ENCODE measurements around the gene CHSY3. TPM values are rescaled to one million over a fixed set of nuclear protein-coding genes. Genes with fewer than 3 reads are reported as not detected.

The CHSY3 gene
- total and polyA plus RNA-seq, 2 donors: 0.59 to 1.0 TPM

DNA sequence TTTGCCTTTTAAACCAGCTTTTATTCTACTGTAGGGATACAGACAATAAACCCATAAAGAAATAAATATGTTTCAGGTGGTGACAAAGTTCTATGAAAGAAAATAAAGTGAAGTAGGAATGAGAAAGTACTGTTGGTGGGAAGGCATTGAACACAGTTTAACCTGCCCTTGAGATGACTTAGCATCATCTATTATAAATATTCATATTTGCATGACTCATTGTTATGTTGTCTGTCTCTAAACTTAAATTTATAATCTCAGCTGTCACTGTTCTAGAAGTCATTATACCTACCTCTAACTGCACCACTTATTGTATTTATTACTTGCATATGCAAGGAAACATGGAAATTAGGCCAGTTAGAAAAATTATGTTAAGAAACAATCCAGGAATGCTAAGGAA, 202.2 kb downstream of the CHSY3 start:
- H3K4me1 ChIP-seq (ENCODE audit: control insufficient read depth in 2 of 2, insufficient read depth in 2 of 2, low read length in 2 of 2): no peaks in the 10 kb centered on the region
- no peak for DNase-seq (ENCODE audit: low read depth in 6 of 9, low spot score in 9 of 9)
- H3K36me3 ChIP-seq (ENCODE audit: control insufficient read depth in 2 of 2, insufficient read depth in 2 of 2, low read length in 1 of 2): no peaks in the 10 kb centered on the region
- no peaks in the 10 kb centered on the region for H3K27me3 ChIP-seq (ENCODE audit: control insufficient read depth in 2 of 2, insufficient read depth in 1 of 2, low read length in 1 of 2)
- H3K4me3 ChIP-seq (ENCODE audit: low read length in 2 of 2): no peak overlapping the region
- no peak overlapping the region for H3K27ac ChIP-seq (ENCODE audit: low read depth in 1 of 2, low read length in 1 of 2)
- H3K9me3 ChIP-seq (ENCODE audit: control insufficient read depth in 2 of 2, insufficient read depth in 1 of 2, low read length in 1 of 2): no peaks in the 10 kb centered on the region

DNA sequence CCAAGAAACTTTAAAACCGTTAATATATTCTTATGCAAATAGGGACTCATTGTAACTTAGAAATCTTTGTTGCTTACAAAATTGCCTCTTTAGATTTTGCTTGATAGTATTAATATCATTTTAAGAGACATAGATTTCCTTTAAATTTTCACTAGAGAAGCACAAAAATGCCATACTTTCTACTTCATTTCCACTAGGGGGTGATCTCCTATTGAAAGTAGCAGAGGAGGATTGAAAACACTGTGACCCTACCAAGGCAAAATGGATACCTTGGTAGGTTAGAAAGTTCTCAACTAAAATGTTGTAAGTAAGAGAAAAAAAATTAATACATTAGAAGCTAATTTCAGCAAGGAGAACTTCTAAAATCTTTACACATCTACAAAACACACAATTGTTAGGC, 204.9 kb downstream of the CHSY3 start:
- Histone ChIP-seq H3K27ac (ENCODE audit: low read depth in 1 of 2, low read length in 1 of 2) (no peak overlapping the region), H3K36me3 (ENCODE audit: control insufficient read depth in 2 of 2, insufficient read depth in 2 of 2, low read length in 1 of 2) (no peaks in the 10 kb centered on the region), H3K4me1 (ENCODE audit: control insufficient read depth in 2 of 2, insufficient read depth in 2 of 2, low read length in 2 of 2) (no peaks in the 10 kb centered on the region), H3K4me3 (ENCODE audit: low read length in 2 of 2) (no peak overlapping the region), H3K9me3 (ENCODE audit: control insufficient read depth in 2 of 2, insufficient read depth in 1 of 2, low read length in 1 of 2) (no peaks in the 10 kb centered on the region), H3K27me3 (ENCODE audit: control insufficient read depth in 2 of 2, insufficient read depth in 1 of 2, low read length in 1 of 2) (no peaks in the 10 kb centered on the region)
- DNase-seq (ENCODE audit: low read depth in 6 of 9, low spot score in 9 of 9): peak in 2 of 9 donors; percentile 1 to 32
- 34% methylated on average over 1 of the region's 1 CpG for WGBS

DNA sequence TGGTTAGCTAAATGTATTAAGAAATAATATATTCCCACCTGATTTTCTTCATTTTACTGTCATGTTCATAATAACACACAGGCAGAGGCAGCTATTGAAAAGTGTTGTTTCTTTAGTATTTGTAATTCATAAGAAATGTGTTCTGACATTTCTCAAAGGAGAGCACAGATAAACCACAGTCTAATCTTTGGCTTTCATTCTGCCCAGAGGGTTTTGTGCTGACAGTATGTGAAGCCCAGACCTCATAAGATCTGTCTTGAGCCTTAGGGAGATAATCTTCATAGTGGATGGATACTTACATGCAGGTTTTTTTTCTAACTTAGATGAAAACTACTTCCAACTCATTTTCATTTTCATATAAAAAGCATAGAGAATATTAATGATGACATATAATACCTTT, 206.1 kb downstream of the CHSY3 start:
- H3K9me3 ChIP-seq (ENCODE audit: control insufficient read depth in 2 of 2, insufficient read depth in 1 of 2, low read length in 1 of 2): no peaks in the 10 kb centered on the region
- no peak for DNase-seq (ENCODE audit: low read depth in 6 of 9, low spot score in 9 of 9)
- H3K4me3 ChIP-seq (ENCODE audit: low read length in 2 of 2): no peak overlapping the region
- H3K27ac ChIP-seq (ENCODE audit: low read depth in 1 of 2, low read length in 1 of 2): no peak overlapping the region
- H3K36me3 ChIP-seq (ENCODE audit: control insufficient read depth in 2 of 2, insufficient read depth in 2 of 2, low read length in 1 of 2): no peaks in the 10 kb centered on the region
- no peaks in the 10 kb centered on the region for H3K4me1 ChIP-seq (ENCODE audit: control insufficient read depth in 2 of 2, insufficient read depth in 2 of 2, low read length in 2 of 2)
- H3K27me3 ChIP-seq (ENCODE audit: control insufficient read depth in 2 of 2, insufficient read depth in 1 of 2, low read length in 1 of 2): no peaks in the 10 kb centered on the region

DNA sequence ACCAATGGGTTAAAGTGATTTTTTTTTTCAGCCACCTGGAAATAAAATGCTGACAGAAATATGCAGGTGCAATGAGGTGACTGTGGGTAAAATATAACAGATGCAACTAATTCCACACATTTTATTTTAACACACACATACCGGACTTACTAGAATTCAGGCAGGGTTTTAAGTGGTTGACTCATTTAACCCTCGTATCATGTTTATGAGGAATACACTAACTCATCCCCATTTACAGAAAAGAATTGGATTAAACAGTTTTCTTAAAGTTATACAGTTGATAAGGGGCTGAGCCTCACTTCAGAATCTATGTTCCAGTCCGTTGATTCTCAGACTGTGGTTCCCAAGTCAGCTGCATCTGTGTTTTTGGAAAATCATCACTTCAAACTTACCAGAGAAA, 207.5 kb downstream of the CHSY3 start:
- H3K36me3 ChIP-seq (ENCODE audit: control insufficient read depth in 2 of 2, insufficient read depth in 2 of 2, low read length in 1 of 2): no peaks in the 10 kb centered on the region
- H3K4me3 ChIP-seq (ENCODE audit: low read length in 2 of 2): no peak overlapping the region
- H3K27me3 ChIP-seq (ENCODE audit: control insufficient read depth in 2 of 2, insufficient read depth in 1 of 2, low read length in 1 of 2): no peaks in the 10 kb centered on the region
- H3K27ac ChIP-seq (ENCODE audit: low read depth in 1 of 2, low read length in 1 of 2): no peak overlapping the region
- no peaks in the 10 kb centered on the region for H3K9me3 ChIP-seq (ENCODE audit: control insufficient read depth in 2 of 2, insufficient read depth in 1 of 2, low read length in 1 of 2)
- WGBS: 89% methylated on average over 3 of the region's 3 CpGs
- no peaks in the 10 kb centered on the region for H3K4me1 ChIP-seq (ENCODE audit: control insufficient read depth in 2 of 2, insufficient read depth in 2 of 2, low read length in 2 of 2)
- DNase-seq (ENCODE audit: low read depth in 6 of 9, low spot score in 9 of 9): no peak

DNA sequence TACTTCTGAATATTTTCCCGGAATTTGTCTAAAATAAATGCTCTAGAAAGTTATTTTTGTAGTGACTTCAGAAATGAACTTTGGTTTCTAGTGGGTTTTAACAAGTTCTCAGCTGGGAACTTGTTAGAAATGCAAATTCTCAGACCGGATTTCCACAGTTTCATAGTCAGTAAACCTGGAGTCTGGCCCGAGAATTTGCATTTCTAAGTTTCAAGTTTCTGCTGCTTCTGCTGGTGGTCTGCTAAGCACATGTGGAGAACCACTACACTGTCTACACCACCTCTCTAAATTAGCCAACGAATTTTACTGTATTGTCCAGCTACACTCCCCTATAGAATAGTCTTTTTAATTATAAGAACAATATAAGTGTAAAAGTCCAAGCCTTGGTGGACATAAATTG, 208.0 kb downstream of the CHSY3 start:
- Histone ChIP-seq H3K27me3 (ENCODE audit: control insufficient read depth in 2 of 2, insufficient read depth in 1 of 2, low read length in 1 of 2) (no peaks in the 10 kb centered on the region), H3K36me3 (ENCODE audit: control insufficient read depth in 2 of 2, insufficient read depth in 2 of 2, low read length in 1 of 2) (no peaks in the 10 kb centered on the region), H3K9me3 (ENCODE audit: control insufficient read depth in 2 of 2, insufficient read depth in 1 of 2, low read length in 1 of 2) (no peaks in the 10 kb centered on the region), H3K4me3 (ENCODE audit: low read length in 2 of 2) (no peak overlapping the region), H3K4me1 (ENCODE audit: control insufficient read depth in 2 of 2, insufficient read depth in 2 of 2, low read length in 2 of 2) (no peaks in the 10 kb centered on the region), H3K27ac (ENCODE audit: low read depth in 1 of 2, low read length in 1 of 2) (no peak overlapping the region)
- DNase-seq (ENCODE audit: low read depth in 6 of 9, low spot score in 9 of 9): no peak
- WGBS: 84% methylated on average over 4 of the region's 4 CpGs

DNA sequence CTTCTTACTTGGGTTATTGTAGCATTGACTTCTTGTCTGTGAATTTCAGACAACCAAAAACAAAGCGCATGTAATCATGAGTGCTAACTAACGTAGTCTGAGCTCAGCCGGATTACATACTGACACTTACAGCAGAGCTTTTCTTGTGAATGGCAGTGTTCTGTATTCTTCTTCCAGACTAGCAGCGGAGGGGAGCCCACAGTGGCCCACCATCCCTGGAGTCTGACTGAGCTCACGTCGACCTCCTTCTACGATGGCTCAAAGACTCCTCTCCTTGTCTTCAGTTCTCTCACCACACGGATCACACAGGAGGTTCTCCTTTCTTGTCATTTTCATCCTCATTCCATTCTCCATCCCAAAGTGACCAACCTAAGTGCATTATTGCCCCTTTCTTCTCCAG, 211.4 kb downstream of the CHSY3 start:
- WGBS: 93% methylated on average over 8 of the region's 8 CpGs
- Histone ChIP-seq H3K36me3 (ENCODE audit: control insufficient read depth in 2 of 2, insufficient read depth in 2 of 2, low read length in 1 of 2) (no peaks in the 10 kb centered on the region), H3K27ac (ENCODE audit: low read depth in 1 of 2, low read length in 1 of 2) (no peak overlapping the region), H3K9me3 (ENCODE audit: control insufficient read depth in 2 of 2, insufficient read depth in 1 of 2, low read length in 1 of 2) (no peaks in the 10 kb centered on the region), H3K4me3 (ENCODE audit: low read length in 2 of 2) (no peak overlapping the region), H3K27me3 (ENCODE audit: control insufficient read depth in 2 of 2, insufficient read depth in 1 of 2, low read length in 1 of 2) (no peaks in the 10 kb centered on the region), H3K4me1 (ENCODE audit: control insufficient read depth in 2 of 2, insufficient read depth in 2 of 2, low read length in 2 of 2) (no peaks in the 10 kb centered on the region)
- no peak for DNase-seq (ENCODE audit: low read depth in 6 of 9, low spot score in 9 of 9)

- 94% methylated on average over 5 of the region's 5 CpGs for WGBS
- Histone ChIP-seq H3K27ac (ENCODE audit: low read depth in 1 of 2, low read length in 1 of 2) (no peak overlapping the region), H3K36me3 (ENCODE audit: control insufficient read depth in 2 of 2, insufficient read depth in 2 of 2, low read length in 1 of 2) (no peaks in the 10 kb centered on the region), H3K4me1 (ENCODE audit: control insufficient read depth in 2 of 2, insufficient read depth in 2 of 2, low read length in 2 of 2) (no peaks in the 10 kb centered on the region), H3K4me3 (ENCODE audit: low read length in 2 of 2) (no peak overlapping the region), H3K27me3 (ENCODE audit: control insufficient read depth in 2 of 2, insufficient read depth in 1 of 2, low read length in 1 of 2) (no peaks in the 10 kb centered on the region), H3K9me3 (ENCODE audit: control insufficient read depth in 2 of 2, insufficient read depth in 1 of 2, low read length in 1 of 2) (no peaks in the 10 kb centered on the region)
- no peak for DNase-seq (ENCODE audit: low read depth in 6 of 9, low spot score in 9 of 9)
Measured at GRCh38 chr5:130116462-130116861, 212.2 kb downstream of the CHSY3 start.

GRCh38 chr5:130116972-130117371, 212.7 kb downstream of the CHSY3 start:
- Histone ChIP-seq H3K9me3 (ENCODE audit: control insufficient read depth in 2 of 2, insufficient read depth in 1 of 2, low read length in 1 of 2) (no peaks in the 10 kb centered on the region), H3K4me1 (ENCODE audit: control insufficient read depth in 2 of 2, insufficient read depth in 2 of 2, low read length in 2 of 2) (no peaks in the 10 kb centered on the region), H3K4me3 (ENCODE audit: low read length in 2 of 2) (no peak overlapping the region), H3K27ac (ENCODE audit: low read depth in 1 of 2, low read length in 1 of 2) (no peak overlapping the region), H3K36me3 (ENCODE audit: control insufficient read depth in 2 of 2, insufficient read depth in 2 of 2, low read length in 1 of 2) (no peaks in the 10 kb centered on the region), H3K27me3 (ENCODE audit: control insufficient read depth in 2 of 2, insufficient read depth in 1 of 2, low read length in 1 of 2) (no peaks in the 10 kb centered on the region)
- no peak for DNase-seq (ENCODE audit: low read depth in 6 of 9, low spot score in 9 of 9)
- 98% methylated on average over 1 of the region's 1 CpG for WGBS

DNA sequence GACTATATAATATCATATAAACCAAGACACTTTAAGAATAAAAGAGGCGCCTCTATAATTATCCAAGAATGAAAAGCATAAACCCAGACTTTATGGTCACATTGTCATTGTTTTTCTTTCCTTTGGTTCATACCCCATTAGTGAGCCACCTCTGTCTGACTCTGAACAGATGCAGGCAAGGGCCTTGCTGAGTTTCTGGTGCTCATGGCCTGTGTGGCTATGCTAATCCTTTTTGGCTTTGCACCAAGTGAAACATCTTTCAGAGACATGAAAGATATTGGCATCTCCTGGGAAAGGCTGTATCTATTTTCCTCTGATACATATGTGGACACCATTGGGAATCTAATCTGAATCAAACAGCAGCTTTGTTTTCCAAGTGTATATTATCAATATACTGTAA, 222.5 kb downstream of the CHSY3 start:
- H3K27me3 ChIP-seq (ENCODE audit: control insufficient read depth in 2 of 2, insufficient read depth in 1 of 2, low read length in 1 of 2): no peaks in the 10 kb centered on the region
- DNase-seq (ENCODE audit: low read depth in 6 of 9, low spot score in 9 of 9): no peak
- WGBS: 96% methylated on average over 1 of the region's 1 CpG
- no peaks in the 10 kb centered on the region for H3K9me3 ChIP-seq (ENCODE audit: control insufficient read depth in 2 of 2, insufficient read depth in 1 of 2, low read length in 1 of 2)
- no peak overlapping the region for H3K4me3 ChIP-seq (ENCODE audit: low read length in 2 of 2)
- H3K36me3 ChIP-seq (ENCODE audit: control insufficient read depth in 2 of 2, insufficient read depth in 2 of 2, low read length in 1 of 2): no peaks in the 10 kb centered on the region
- no peaks in the 10 kb centered on the region for H3K4me1 ChIP-seq (ENCODE audit: control insufficient read depth in 2 of 2, insufficient read depth in 2 of 2, low read length in 2 of 2)
- H3K27ac ChIP-seq (ENCODE audit: low read depth in 1 of 2, low read length in 1 of 2): no peak overlapping the region

DNA sequence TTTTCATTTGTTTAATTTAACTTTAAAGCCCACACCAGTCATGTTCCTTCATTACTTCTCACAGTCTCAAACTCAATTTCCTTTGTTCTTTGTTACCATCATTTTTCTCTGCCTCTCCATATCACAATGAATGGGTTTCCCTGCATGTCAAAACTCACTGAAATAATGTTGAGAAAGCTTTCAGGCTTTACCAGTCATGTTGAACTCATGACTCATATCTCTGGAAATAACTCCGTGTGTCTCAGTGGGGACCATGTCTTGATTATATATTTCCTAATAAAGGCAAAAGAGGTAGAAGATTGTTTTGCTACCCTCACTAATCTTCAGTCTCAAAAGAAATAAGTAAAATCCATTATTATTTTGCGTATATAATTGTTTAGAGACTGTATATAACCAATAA, 231.2 kb downstream of the CHSY3 start:
- DNase-seq (ENCODE audit: low read depth in 6 of 9, low spot score in 9 of 9): no peak
- WGBS: 93% methylated on average over 2 of the region's 2 CpGs
- no peaks in the 10 kb centered on the region for H3K4me1 ChIP-seq (ENCODE audit: control insufficient read depth in 2 of 2, insufficient read depth in 2 of 2, low read length in 2 of 2)
- H3K4me3 ChIP-seq (ENCODE audit: low read length in 2 of 2): no peak overlapping the region
- no peak overlapping the region for H3K27ac ChIP-seq (ENCODE audit: low read depth in 1 of 2, low read length in 1 of 2)
- H3K27me3 ChIP-seq (ENCODE audit: control insufficient read depth in 2 of 2, insufficient read depth in 1 of 2, low read length in 1 of 2): no peaks in the 10 kb centered on the region
- no peaks in the 10 kb centered on the region for H3K9me3 ChIP-seq (ENCODE audit: control insufficient read depth in 2 of 2, insufficient read depth in 1 of 2, low read length in 1 of 2)
- H3K36me3 ChIP-seq (ENCODE audit: control insufficient read depth in 2 of 2, insufficient read depth in 2 of 2, low read length in 1 of 2): no peaks in the 10 kb centered on the region
